GM18951 (cell line): ENCODE measurements around the gene CDH7.

Experiments used
- POLR2A ChIP-seq: IDR thresholded peaks from 4 replicates; pipeline ENCODE4 v1.6.1; 2011; ENCODE audit warnings: mild to moderate bottlenecking; ENCODE audit not compliant: insufficient read length, insufficient read depth; ENCODE audit errors: extremely low read depth
- in situ Hi-C: fragments of 300-500 bp; cut with MboI; formaldehyde crosslinking; loops from one replicate; pipeline ENCODE4 v1.12.0; 2022; ENCODE audit warnings: low sequenced_read_pairs, mixed read lengths, inconsistent platforms; ENCODE audit not compliant: unreplicated experiment

The CDH7 gene

GRCh38 chr18:65901522-65901921 is 150.7 kb downstream of the CDH7 start:
- TF ChIP-seq POLR2A, result no peak
- in situ Hi-C loops, result no loop called here

GRCh38 chr18:65906621-65907034 is 155.8 kb downstream of the CDH7 start:
- TF ChIP-seq POLR2A, result no peak
- in situ Hi-C loops, result no loop called here

GRCh38 chr18:65907281-65907680 is 156.5 kb downstream of the CDH7 start:
- in situ Hi-C loops, result no loop called here
- TF ChIP-seq POLR2A, result no peak

- in situ Hi-C loops, result no loop called here
- no peak for TF ChIP-seq POLR2A
Observed at GRCh38 chr18:65919018-65919417, 168.2 kb downstream of the CDH7 start.

GRCh38 chr18:65919663-65920062 is 168.9 kb downstream of the CDH7 start:
- TF ChIP-seq POLR2A, result no peak
- in situ Hi-C loops, result no loop called here

GRCh38 chr18:65922103-65922502 is 171.3 kb downstream of the CDH7 start:
- in situ Hi-C loops, result no loop called here
- no peak for TF ChIP-seq POLR2A

- in situ Hi-C loops, result no loop called here
Observed at GRCh38 chr18:65924904-65925303, 174.1 kb downstream of the CDH7 start.

GRCh38 chr18:65934874-65935273 is 184.1 kb downstream of the CDH7 start:
- in situ Hi-C loops, result no loop called here

More at GRCh38 chr18:65924904-65925303, 174.1 kb downstream of the CDH7 start:
- no peak for TF ChIP-seq POLR2A

GRCh38 chr18:65936678-65937077 is 185.9 kb downstream of the CDH7 start:
- in situ Hi-C loops, result no loop called here
- TF ChIP-seq POLR2A, result no peak

More at GRCh38 chr18:65934874-65935273, 184.1 kb downstream of the CDH7 start:
- TF ChIP-seq POLR2A, result no peak

GRCh38 chr18:65937180-65937579 is 186.4 kb downstream of the CDH7 start:
- no peak for TF ChIP-seq POLR2A
- in situ Hi-C loops, result no loop called here

GRCh38 chr18:65938592-65939372 is 188.0 kb downstream of the CDH7 start:
- in situ Hi-C loops, result no loop called here

More at GRCh38 chr18:65938592-65939372, 188.0 kb downstream of the CDH7 start:
- no peak for TF ChIP-seq POLR2A
